ENCODE measurements around the gene RAB11FIP4. TPM values are rescaled to one million over a fixed set of nuclear protein-coding genes. Genes with fewer than 3 reads are reported as not detected.

RAB11FIP4 gene
- total RNA-seq, 1 donor: under 0.01 TPM

- TF ChIP-seq CTCF (IDR thresholded peaks at IDR 0.05; ENCODE audit: insufficient read depth, low read depth, low read length): no peak
- DNase-seq (ENCODE audit: low read depth): no peak
- H3K4me3 ChIP-seq (ENCODE audit: low read depth, low read length): no peak overlapping the region
Measured at GRCh38 chr17:31449746-31450145, 58.3 kb downstream of the RAB11FIP4 start.

- TF ChIP-seq CTCF (IDR thresholded peaks at IDR 0.05; ENCODE audit: insufficient read depth, low read depth, low read length): no peak
- no peak for DNase-seq (ENCODE audit: low read depth)
- no peak overlapping the region for H3K4me3 ChIP-seq (ENCODE audit: low read depth, low read length)
Measured at GRCh38 chr17:31452101-31452500, 60.6 kb downstream of the RAB11FIP4 start.

GRCh38 chr17:31452561-31453110 is 61.2 kb downstream of the RAB11FIP4 start:
- no peak for TF ChIP-seq CTCF (IDR thresholded peaks at IDR 0.05; ENCODE audit: insufficient read depth, low read depth, low read length)
- DNase-seq (ENCODE audit: low read depth): no peak
- no peak overlapping the region for H3K4me3 ChIP-seq (ENCODE audit: low read depth, low read length)

- DNase-seq (ENCODE audit: low read depth): no peak
- no peak for TF ChIP-seq CTCF (IDR thresholded peaks at IDR 0.05; ENCODE audit: insufficient read depth, low read depth, low read length)
- no peak overlapping the region for H3K4me3 ChIP-seq (ENCODE audit: low read depth, low read length)
Measured at GRCh38 chr17:31453896-31454295, 62.4 kb downstream of the RAB11FIP4 start.

GRCh38 chr17:31456814-31457213 is 65.3 kb downstream of the RAB11FIP4 start:
- no peak for DNase-seq (ENCODE audit: low read depth)
- H3K4me3 ChIP-seq (ENCODE audit: low read depth, low read length): no peak overlapping the region
- no peak for TF ChIP-seq CTCF (IDR thresholded peaks at IDR 0.05; ENCODE audit: insufficient read depth, low read depth, low read length)

GRCh38 chr17:31457391-31458234 is 66.1 kb downstream of the RAB11FIP4 start:
- no peak overlapping the region for H3K4me3 ChIP-seq (ENCODE audit: low read depth, low read length)
- DNase-seq (ENCODE audit: low read depth): no peak
- no peak for TF ChIP-seq CTCF (IDR thresholded peaks at IDR 0.05; ENCODE audit: insufficient read depth, low read depth, low read length)

All from fibroblast of villous mesenchyme (primary cell).